GM18870 (cell line): ENCODE data around the gene SCGB1A1.
"Not testable (repeated sequence)": the region's sequence is repeated elsewhere in the genome, so short reads cannot be mapped to it uniquely, and the experiment has no call there.

Source experiments
- ATAC-seq: cut with Tn5 transposase; IDR thresholded peaks from one replicate; pipeline ENCODE4 v1.9.1; 2021; ENCODE audit warnings: moderate library complexity; ENCODE audit not compliant: unreplicated experiment

SCGB1A1 gene

GRCh38 chr11:62418733-62419132 is at the start of gene SCGB1A1:
Gene SCGB1A1 (plus strand): TSS chr11:62419033. CDS start chr11:62419096, 63 bp downstream.
- no peak for ATAC-seq

- no peak for ATAC-seq
Observed at GRCh38 chr11:62370743-62371440, 47.9 kb upstream of the SCGB1A1 start.

GRCh38 chr11:62372871-62373270 is 46.0 kb upstream of the SCGB1A1 start:
- ATAC-seq: no peak

- ATAC-seq: no peak
Observed at GRCh38 chr11:62373464-62374119, 45.2 kb upstream of the SCGB1A1 start.

GRCh38 chr11:62374801-62375200 is 44.0 kb upstream of the SCGB1A1 start:
- ATAC-seq: no peak

GRCh38 chr11:62378459-62379063 is 40.3 kb upstream of the SCGB1A1 start:
- not testable (repeated sequence) for ATAC-seq

GRCh38 chr11:62379586-62379985 is 39.2 kb upstream of the SCGB1A1 start:
- not testable (repeated sequence) for ATAC-seq

- not testable (repeated sequence) for ATAC-seq
Observed at GRCh38 chr11:62380821-62381245, 38.0 kb upstream of the SCGB1A1 start.

GRCh38 chr11:62383822-62384221 is 35.0 kb upstream of the SCGB1A1 start:
- no peak for ATAC-seq

GRCh38 chr11:62386083-62386482 is 32.8 kb upstream of the SCGB1A1 start:
- ATAC-seq: not testable (repeated sequence)

- ATAC-seq: no peak
Observed at GRCh38 chr11:62387381-62387780, 31.5 kb upstream of the SCGB1A1 start.

- no peak for ATAC-seq
Observed at GRCh38 chr11:62388999-62389398, 29.8 kb upstream of the SCGB1A1 start.

- ATAC-seq: no peak
Observed at GRCh38 chr11:62390237-62390636, 28.6 kb upstream of the SCGB1A1 start.

GRCh38 chr11:62390722-62391121 is 28.1 kb upstream of the SCGB1A1 start:
- ATAC-seq: no peak

GRCh38 chr11:62391642-62392425 is 27.0 kb upstream of the SCGB1A1 start:
- no peak for ATAC-seq

- no peak for ATAC-seq
Observed at GRCh38 chr11:62392506-62392905, 26.3 kb upstream of the SCGB1A1 start.

- no peak for ATAC-seq
Observed at GRCh38 chr11:62393061-62393611, 25.7 kb upstream of the SCGB1A1 start.

GRCh38 chr11:62393735-62394134 is 25.1 kb upstream of the SCGB1A1 start:
- ATAC-seq: no peak

GRCh38 chr11:62394825-62395538 is 23.9 kb upstream of the SCGB1A1 start:
- no peak for ATAC-seq

GRCh38 chr11:62395885-62396551 is 22.8 kb upstream of the SCGB1A1 start:
- ATAC-seq: no peak
